Measurements from ENCODE around the gene RAB40C. TPM values are rescaled to one million over a fixed set of nuclear protein-coding genes. Genes with fewer than 3 reads are reported as not detected.

Gene RAB40C
- total RNA-seq: 10 to 100 TPM; 16.7 to 18.7 TPM

GRCh38 chr16:589658-590187, at the start of gene RAB40C:
Gene RAB40C (plus strand): TSS chr16:590066. CDS start chr16:590292, 226 bp downstream.
- Mint-ChIP-seq H3K4me1 (ENCODE audit: low read depth in 2 of 2) (peaks cover 30 to 37% of the 10 kb centered on the region in 2 donors), H3K27ac (peak within 1 kb of the TSS; percentile 96 to 98), H3K9me3 (no peaks in the 10 kb centered on the region), H3K4me3 (peak within 1 kb of the TSS; percentile 97), H3K36me3 (no peaks in the 10 kb centered on the region), H3K27me3 (no peaks in the 10 kb centered on the region)
- DNase-seq (ENCODE audit: low spot score) (peak; percentile 99), ATAC-seq (peak; percentile 93 to 94)

- no peaks in the 10 kb centered on the region for H3K36me3 Mint-ChIP-seq
These were observed 49.1 kb upstream of the RAB40C start for GRCh38 chr16:540645-541340.

GRCh38 chr16:543301-544164, 46.3 kb upstream of the RAB40C start:
- ATAC-seq: no peak
- Mint-ChIP-seq H3K27me3 (no peaks in the 10 kb centered on the region), H3K36me3 (no peaks in the 10 kb centered on the region)

More at GRCh38 chr16:540645-541340, 49.1 kb upstream of the RAB40C start:
- H3K27me3 Mint-ChIP-seq: no peaks in the 10 kb centered on the region
- no peak overlapping the region for H3K4me3 Mint-ChIP-seq
- no peak for DNase-seq (ENCODE audit: low spot score)
- no peak for ATAC-seq
- no peaks in the 10 kb centered on the region for H3K9me3 Mint-ChIP-seq
- H3K27ac Mint-ChIP-seq: no peak overlapping the region
- H3K4me1 Mint-ChIP-seq (ENCODE audit: low read depth in 2 of 2): peaks cover 0 to 8% of the 10 kb centered on the region in 2 donors

GRCh38 chr16:544517-544916, 45.3 kb upstream of the RAB40C start:
- Mint-ChIP-seq H3K36me3 (no peaks in the 10 kb centered on the region), H3K4me1 (ENCODE audit: low read depth in 2 of 2) (peaks cover 0 to 4% of the 10 kb centered on the region in 2 donors), H3K27me3 (no peaks in the 10 kb centered on the region), H3K27ac (no peak overlapping the region), H3K4me3 (no peak overlapping the region), H3K9me3 (no peaks in the 10 kb centered on the region)
- ATAC-seq (no peak), DNase-seq (ENCODE audit: low spot score) (no peak)

More at GRCh38 chr16:543301-544164, 46.3 kb upstream of the RAB40C start:
- no peak overlapping the region for H3K27ac Mint-ChIP-seq
- H3K4me1 Mint-ChIP-seq (ENCODE audit: low read depth in 2 of 2): peaks cover 0 to 8% of the 10 kb centered on the region in 2 donors
- no peak for DNase-seq (ENCODE audit: low spot score)
- no peaks in the 10 kb centered on the region for H3K9me3 Mint-ChIP-seq
- H3K4me3 Mint-ChIP-seq: no peak overlapping the region

GRCh38 chr16:546909-547770, 42.7 kb upstream of the RAB40C start:
- DNase-seq (ENCODE audit: low spot score) (no peak), ATAC-seq (peak; percentile 47 to 75)
- Mint-ChIP-seq H3K36me3 (no peaks in the 10 kb centered on the region), H3K9me3 (no peaks in the 10 kb centered on the region), H3K4me3 (no peak overlapping the region), H3K4me1 (ENCODE audit: low read depth in 2 of 2) (peaks cover 0 to 3% of the 10 kb centered on the region in 2 donors), H3K27ac (no peak overlapping the region), H3K27me3 (no peaks in the 10 kb centered on the region)

- H3K27ac Mint-ChIP-seq: no peak overlapping the region
- H3K9me3 Mint-ChIP-seq: no peaks in the 10 kb centered on the region
- ATAC-seq: no peak
- no peaks in the 10 kb centered on the region for H3K27me3 Mint-ChIP-seq
- no peak overlapping the region for H3K4me3 Mint-ChIP-seq
- no peaks in the 10 kb centered on the region for H3K4me1 Mint-ChIP-seq (ENCODE audit: low read depth in 2 of 2)
- no peaks in the 10 kb centered on the region for H3K36me3 Mint-ChIP-seq
- DNase-seq (ENCODE audit: low spot score): no peak
These were observed 41.3 kb upstream of the RAB40C start for GRCh38 chr16:548586-548985.

GRCh38 chr16:549544-550263, 40.2 kb upstream of the RAB40C start:
- no peak overlapping the region for H3K27ac Mint-ChIP-seq
- no peak overlapping the region for H3K4me3 Mint-ChIP-seq
- H3K36me3 Mint-ChIP-seq: no peaks in the 10 kb centered on the region
- no peaks in the 10 kb centered on the region for H3K4me1 Mint-ChIP-seq (ENCODE audit: low read depth in 2 of 2)
- ATAC-seq (no peak), DNase-seq (ENCODE audit: low spot score) (no peak)
- no peaks in the 10 kb centered on the region for H3K9me3 Mint-ChIP-seq
- H3K27me3 Mint-ChIP-seq: no peaks in the 10 kb centered on the region

GRCh38 chr16:551210-551609, 38.7 kb upstream of the RAB40C start:
- DNase-seq (ENCODE audit: low spot score): no peak
- Mint-ChIP-seq H3K27me3 (no peaks in the 10 kb centered on the region), H3K4me1 (ENCODE audit: low read depth in 2 of 2) (no peaks in the 10 kb centered on the region), H3K27ac (no peak overlapping the region), H3K4me3 (no peak overlapping the region), H3K9me3 (no peaks in the 10 kb centered on the region), H3K36me3 (no peaks in the 10 kb centered on the region)
- ATAC-seq: no peak

- Mint-ChIP-seq H3K4me3 (no peak overlapping the region), H3K27me3 (no peaks in the 10 kb centered on the region), H3K9me3 (no peaks in the 10 kb centered on the region), H3K27ac (no peak overlapping the region), H3K4me1 (ENCODE audit: low read depth in 2 of 2) (no peaks in the 10 kb centered on the region), H3K36me3 (no peaks in the 10 kb centered on the region)
- no peak for ATAC-seq
- no peak for DNase-seq (ENCODE audit: low spot score)
These were observed 37.7 kb upstream of the RAB40C start for GRCh38 chr16:552171-552570.

- no peak for DNase-seq (ENCODE audit: low spot score)
- no peak for ATAC-seq
- peaks cover 0 to 3% of the 10 kb centered on the region in 2 donors for H3K4me1 Mint-ChIP-seq (ENCODE audit: low read depth in 2 of 2)
- H3K9me3 Mint-ChIP-seq: no peaks in the 10 kb centered on the region
- peaks cover 0 to 3% of the 10 kb centered on the region in 2 donors for H3K27me3 Mint-ChIP-seq
- no peak overlapping the region for H3K27ac Mint-ChIP-seq
- no peak overlapping the region for H3K4me3 Mint-ChIP-seq
- H3K36me3 Mint-ChIP-seq: no peaks in the 10 kb centered on the region
These were observed 36.1 kb upstream of the RAB40C start for GRCh38 chr16:553601-554296.

GRCh38 chr16:554297-554621, 35.6 kb upstream of the RAB40C start:
- Mint-ChIP-seq H3K9me3 (no peaks in the 10 kb centered on the region), H3K27me3 (peaks cover 0 to 3% of the 10 kb centered on the region in 2 donors), H3K4me3 (no peak overlapping the region), H3K4me1 (ENCODE audit: low read depth in 2 of 2) (peaks cover 0 to 3% of the 10 kb centered on the region in 2 donors), H3K27ac (no peak overlapping the region), H3K36me3 (no peaks in the 10 kb centered on the region)
- DNase-seq (ENCODE audit: low spot score) (no peak), ATAC-seq (no peak)

- Mint-ChIP-seq H3K4me1 (ENCODE audit: low read depth in 2 of 2) (peaks cover 0 to 3% of the 10 kb centered on the region in 2 donors), H3K27me3 (peaks cover 0 to 3% of the 10 kb centered on the region in 2 donors), H3K4me3 (no peak overlapping the region), H3K9me3 (no peaks in the 10 kb centered on the region), H3K27ac (no peak overlapping the region), H3K36me3 (no peaks in the 10 kb centered on the region)
- DNase-seq (ENCODE audit: low spot score): no peak
- ATAC-seq: peak in 1 of 2 donors; percentile 1
These were observed 35.1 kb upstream of the RAB40C start for GRCh38 chr16:554640-555365.
